ENCODE results near the gene SEBOX.

Gene SEBOX

DNA sequence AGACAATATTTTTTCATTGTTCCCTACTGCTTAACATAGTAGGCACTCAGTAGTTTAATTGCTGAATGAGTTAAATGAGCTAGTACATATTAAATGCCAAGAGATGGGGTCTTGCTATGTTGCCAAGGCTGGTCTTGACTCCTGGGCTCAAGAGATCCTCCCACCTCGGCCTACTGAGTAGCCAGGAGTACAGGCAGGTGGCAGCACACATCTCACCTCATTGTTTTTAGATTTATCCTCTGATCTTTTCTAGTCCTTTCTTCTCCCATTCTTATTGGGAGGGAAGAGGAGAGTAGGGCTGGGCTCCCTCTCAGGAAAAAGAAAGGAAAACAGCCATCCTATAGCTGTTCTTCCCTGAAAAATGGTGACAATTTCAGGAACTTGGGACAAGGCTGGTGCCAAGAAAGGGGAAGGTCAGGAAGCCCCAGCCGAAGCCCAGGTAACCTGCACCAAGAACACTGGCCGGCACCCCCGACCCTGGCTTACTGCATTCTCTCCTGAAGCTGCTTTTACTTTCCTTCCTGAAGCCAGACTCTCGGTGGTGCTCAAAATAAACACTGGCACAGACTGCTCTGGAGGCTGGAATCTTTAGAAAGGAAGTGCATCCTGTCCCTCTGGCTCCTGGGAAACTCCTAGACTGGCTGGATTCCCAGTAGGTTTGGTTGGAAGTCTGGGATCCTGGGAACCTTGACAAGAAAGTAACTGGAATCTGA is 26.8 kb downstream of the SEBOX start:
- Histone ChIP-seq H2AFZ (ENCODE audit: low read depth, low read length) (no peak overlapping the region), H3K36me3 (ENCODE audit: insufficient read depth, low read length) (peaks cover 37% of the 10 kb centered on the region), H3K9me3 (ENCODE audit: low read length) (no peaks in the 10 kb centered on the region), H3K4me3 (ENCODE audit: low read length) (no peak overlapping the region), H3K4me1 (ENCODE audit: insufficient read depth, low read length) (peaks cover 18% of the 10 kb centered on the region), H3K27me3 (ENCODE audit: insufficient read depth, low read length) (no peaks in the 10 kb centered on the region)

- peak overlapping the region; percentile 21 for H2AFZ ChIP-seq (ENCODE audit: low read depth, low read length)
- H3K4me1 ChIP-seq (ENCODE audit: insufficient read depth, low read length): peaks cover 18% of the 10 kb centered on the region
- peaks cover 26% of the 10 kb centered on the region for H3K36me3 ChIP-seq (ENCODE audit: insufficient read depth, low read length)
- H3K4me3 ChIP-seq (ENCODE audit: low read length): peak overlapping the region; percentile 64
- H3K27me3 ChIP-seq (ENCODE audit: insufficient read depth, low read length): no peaks in the 10 kb centered on the region
- no peaks in the 10 kb centered on the region for H3K9me3 ChIP-seq (ENCODE audit: low read length)
Measured at GRCh38 chr17:28335959-28336871, 28.8 kb downstream of the SEBOX start.

DNA sequence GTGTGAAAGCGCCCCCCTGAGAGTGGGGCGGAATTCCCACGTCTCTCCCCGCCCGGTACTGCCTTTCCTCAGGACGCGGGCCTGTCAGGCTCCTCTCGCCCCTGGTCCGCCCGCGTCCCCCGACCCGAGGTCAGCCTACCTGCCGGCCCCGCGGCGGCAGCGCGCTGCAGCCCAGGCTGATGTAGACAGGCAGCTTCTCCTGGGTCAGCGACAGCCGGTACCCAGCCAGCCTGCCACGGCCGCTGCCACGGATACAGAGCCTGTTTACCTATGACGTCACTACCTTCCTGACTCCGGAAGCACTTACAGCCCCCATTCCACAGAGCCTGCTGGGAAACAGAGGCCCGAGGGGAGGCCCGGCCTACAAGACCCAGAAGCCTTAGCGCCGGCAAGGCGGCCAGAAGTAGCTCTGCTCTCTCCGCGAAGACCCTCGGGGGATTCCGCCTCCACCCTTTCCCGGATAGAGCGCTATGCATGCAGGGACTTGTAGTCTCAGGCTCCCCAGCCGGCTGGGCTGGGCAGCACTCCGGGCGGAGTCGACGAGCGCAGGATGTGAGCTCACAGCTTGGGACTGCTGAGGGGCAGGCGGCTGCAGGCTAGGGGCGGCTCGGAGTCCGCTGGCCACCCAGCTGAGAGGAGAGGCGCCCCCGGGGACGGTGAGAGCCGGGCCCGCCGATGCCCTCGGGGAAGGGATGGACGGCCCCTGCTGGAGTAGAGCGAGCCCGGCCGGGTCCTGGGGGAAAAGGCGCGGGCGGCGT is 29.6 kb downstream of the SEBOX start, which contains the start of the genes IFT20 and TNFAIP1:
TSS of gene IFT20 (minus strand) at position 272 of the 758 bp plus-strand sequence. CDS start 3,487 bp downstream, outside the sequence.
TSS of gene TNFAIP1 (plus strand) at position 561 of the 758 bp plus-strand sequence. CDS start 3,761 bp downstream, outside the sequence.
- Histone ChIP-seq H3K27me3 (ENCODE audit: insufficient read depth, low read length) (no peaks in the 10 kb centered on the region), H3K36me3 (ENCODE audit: insufficient read depth, low read length) (peaks cover 25% of the 10 kb centered on the region), H3K4me1 (ENCODE audit: insufficient read depth, low read length) (peaks cover 18% of the 10 kb centered on the region), H3K9me3 (ENCODE audit: low read length) (no peaks in the 10 kb centered on the region), H2AFZ (ENCODE audit: low read depth, low read length) (peak within 1 kb of the TSS; percentile 56), H3K4me3 (ENCODE audit: low read length) (peak within 1 kb of the TSS; percentile 64)

GRCh38 chr17:28334666-28335200 is 30.3 kb downstream of the SEBOX start:
- Histone ChIP-seq H3K36me3 (ENCODE audit: insufficient read depth, low read length) (peaks cover 20% of the 10 kb centered on the region), H3K27me3 (ENCODE audit: insufficient read depth, low read length) (no peaks in the 10 kb centered on the region), H3K4me3 (ENCODE audit: low read length) (peak overlapping the region; percentile 64), H3K4me1 (ENCODE audit: insufficient read depth, low read length) (peaks cover 18% of the 10 kb centered on the region), H2AFZ (ENCODE audit: low read depth, low read length) (peak overlapping the region; percentile 56), H3K9me3 (ENCODE audit: low read length) (no peaks in the 10 kb centered on the region)

GRCh38 chr17:28334171-28334570 is 30.8 kb downstream of the SEBOX start:
- Histone ChIP-seq H3K9me3 (ENCODE audit: low read length) (no peaks in the 10 kb centered on the region), H3K4me1 (ENCODE audit: insufficient read depth, low read length) (peaks cover 18% of the 10 kb centered on the region), H3K27me3 (ENCODE audit: insufficient read depth, low read length) (no peaks in the 10 kb centered on the region), H3K4me3 (ENCODE audit: low read length) (peak overlapping the region; percentile 64), H2AFZ (ENCODE audit: low read depth, low read length) (no peak overlapping the region), H3K36me3 (ENCODE audit: insufficient read depth, low read length) (peaks cover 18% of the 10 kb centered on the region)

GRCh38 chr17:28333083-28333746 is 31.8 kb downstream of the SEBOX start:
- Histone ChIP-seq H3K9me3 (ENCODE audit: low read length) (no peaks in the 10 kb centered on the region), H3K4me3 (ENCODE audit: low read length) (no peak overlapping the region), H3K4me1 (ENCODE audit: insufficient read depth, low read length) (peaks cover 24% of the 10 kb centered on the region), H3K36me3 (ENCODE audit: insufficient read depth, low read length) (peaks cover 27% of the 10 kb centered on the region), H2AFZ (ENCODE audit: low read depth, low read length) (no peak overlapping the region), H3K27me3 (ENCODE audit: insufficient read depth, low read length) (no peaks in the 10 kb centered on the region)

DNA sequence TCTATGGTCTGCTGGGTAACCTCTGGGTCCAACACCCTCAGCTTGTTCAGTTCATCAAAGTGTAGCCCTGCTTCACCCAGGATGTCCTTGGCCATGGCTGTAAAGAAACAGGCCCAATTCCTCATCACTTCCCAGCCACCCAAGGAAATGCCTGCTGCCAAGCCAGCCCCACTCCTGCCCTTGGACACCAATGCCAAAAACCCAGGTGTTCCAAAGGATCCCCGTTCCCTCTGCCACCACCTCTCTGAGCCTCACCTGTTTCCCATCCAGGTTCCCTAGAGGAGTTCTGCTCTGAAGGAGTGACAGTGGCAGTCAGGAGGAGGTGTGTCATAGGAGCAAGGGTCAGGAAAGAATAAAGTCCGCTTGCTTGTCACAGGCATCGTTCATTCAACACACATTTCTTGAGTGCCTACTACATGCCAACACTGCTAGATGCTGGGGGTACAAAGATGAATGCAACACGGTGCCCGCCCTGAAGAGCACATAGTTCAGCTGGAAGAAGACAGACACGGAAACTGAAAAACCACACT is 33.0 kb downstream of the SEBOX start:
- Histone ChIP-seq H3K4me3 (ENCODE audit: low read length) (no peak overlapping the region), H3K36me3 (ENCODE audit: insufficient read depth, low read length) (peaks cover 39% of the 10 kb centered on the region), H2AFZ (ENCODE audit: low read depth, low read length) (no peak overlapping the region), H3K27me3 (ENCODE audit: insufficient read depth, low read length) (no peaks in the 10 kb centered on the region), H3K9me3 (ENCODE audit: low read length) (no peaks in the 10 kb centered on the region), H3K4me1 (ENCODE audit: insufficient read depth, low read length) (peaks cover 32% of the 10 kb centered on the region)

GRCh38 chr17:28330671-28331070 is 34.3 kb downstream of the SEBOX start:
- Histone ChIP-seq H2AFZ (ENCODE audit: low read depth, low read length) (no peak overlapping the region), H3K27me3 (ENCODE audit: insufficient read depth, low read length) (no peaks in the 10 kb centered on the region), H3K36me3 (ENCODE audit: insufficient read depth, low read length) (peaks cover 52% of the 10 kb centered on the region), H3K4me3 (ENCODE audit: low read length) (no peak overlapping the region), H3K9me3 (ENCODE audit: low read length) (no peaks in the 10 kb centered on the region), H3K4me1 (ENCODE audit: insufficient read depth, low read length) (peaks cover 28% of the 10 kb centered on the region)

- Histone ChIP-seq H2AFZ (ENCODE audit: low read depth, low read length) (no peak overlapping the region), H3K4me1 (ENCODE audit: insufficient read depth, low read length) (peaks cover 22% of the 10 kb centered on the region), H3K4me3 (ENCODE audit: low read length) (no peak overlapping the region), H3K9me3 (ENCODE audit: low read length) (no peaks in the 10 kb centered on the region), H3K27me3 (ENCODE audit: insufficient read depth, low read length) (no peaks in the 10 kb centered on the region), H3K36me3 (ENCODE audit: insufficient read depth, low read length) (peaks cover 60% of the 10 kb centered on the region)
Measured at GRCh38 chr17:28328325-28328724, 36.7 kb downstream of the SEBOX start.

- Histone ChIP-seq H2AFZ (ENCODE audit: low read depth, low read length) (no peak overlapping the region), H3K9me3 (ENCODE audit: low read length) (no peaks in the 10 kb centered on the region), H3K4me1 (ENCODE audit: insufficient read depth, low read length) (peaks cover 22% of the 10 kb centered on the region), H3K4me3 (ENCODE audit: low read length) (no peak overlapping the region), H3K36me3 (ENCODE audit: insufficient read depth, low read length) (peaks cover 60% of the 10 kb centered on the region), H3K27me3 (ENCODE audit: insufficient read depth, low read length) (no peaks in the 10 kb centered on the region)
Measured at GRCh38 chr17:28327709-28328108, 37.3 kb downstream of the SEBOX start.

GRCh38 chr17:28327031-28327607 is 37.9 kb downstream of the SEBOX start:
- Histone ChIP-seq H3K4me3 (ENCODE audit: low read length) (no peak overlapping the region), H3K27me3 (ENCODE audit: insufficient read depth, low read length) (no peaks in the 10 kb centered on the region), H2AFZ (ENCODE audit: low read depth, low read length) (no peak overlapping the region), H3K36me3 (ENCODE audit: insufficient read depth, low read length) (peaks cover 58% of the 10 kb centered on the region), H3K4me1 (ENCODE audit: insufficient read depth, low read length) (peaks cover 22% of the 10 kb centered on the region), H3K9me3 (ENCODE audit: low read length) (no peaks in the 10 kb centered on the region)

DNA sequence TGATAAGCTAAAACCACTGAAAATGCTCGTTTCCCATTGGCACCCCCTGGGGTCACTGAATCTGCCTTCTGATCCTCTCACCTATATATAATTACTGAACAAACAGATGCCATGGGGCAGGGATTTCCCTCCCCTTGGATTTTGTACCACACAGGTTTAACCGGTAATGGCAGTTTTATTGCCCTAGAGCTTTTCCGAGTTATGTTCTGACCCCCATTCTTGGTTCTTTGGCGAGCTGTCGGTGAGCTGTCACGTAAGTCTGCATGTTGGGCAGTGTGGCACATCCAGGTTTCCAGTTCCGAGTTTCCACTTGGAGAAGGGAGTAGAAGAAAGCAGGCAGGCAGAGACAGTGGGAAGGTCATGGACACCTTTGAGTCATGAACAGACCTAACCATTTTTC is 38.9 kb downstream of the SEBOX start:
- no peaks in the 10 kb centered on the region for H3K27me3 ChIP-seq (ENCODE audit: insufficient read depth, low read length)
- H2AFZ ChIP-seq (ENCODE audit: low read depth, low read length): no peak overlapping the region
- H3K36me3 ChIP-seq (ENCODE audit: insufficient read depth, low read length): peaks cover 55% of the 10 kb centered on the region
- H3K9me3 ChIP-seq (ENCODE audit: low read length): no peaks in the 10 kb centered on the region
- H3K4me1 ChIP-seq (ENCODE audit: insufficient read depth, low read length): peaks cover 28% of the 10 kb centered on the region
- no peak overlapping the region for H3K4me3 ChIP-seq (ENCODE audit: low read length)

All from neuron (in vitro differentiated cells).